ENCODE data around the gene ANKDD1A.

DNA sequence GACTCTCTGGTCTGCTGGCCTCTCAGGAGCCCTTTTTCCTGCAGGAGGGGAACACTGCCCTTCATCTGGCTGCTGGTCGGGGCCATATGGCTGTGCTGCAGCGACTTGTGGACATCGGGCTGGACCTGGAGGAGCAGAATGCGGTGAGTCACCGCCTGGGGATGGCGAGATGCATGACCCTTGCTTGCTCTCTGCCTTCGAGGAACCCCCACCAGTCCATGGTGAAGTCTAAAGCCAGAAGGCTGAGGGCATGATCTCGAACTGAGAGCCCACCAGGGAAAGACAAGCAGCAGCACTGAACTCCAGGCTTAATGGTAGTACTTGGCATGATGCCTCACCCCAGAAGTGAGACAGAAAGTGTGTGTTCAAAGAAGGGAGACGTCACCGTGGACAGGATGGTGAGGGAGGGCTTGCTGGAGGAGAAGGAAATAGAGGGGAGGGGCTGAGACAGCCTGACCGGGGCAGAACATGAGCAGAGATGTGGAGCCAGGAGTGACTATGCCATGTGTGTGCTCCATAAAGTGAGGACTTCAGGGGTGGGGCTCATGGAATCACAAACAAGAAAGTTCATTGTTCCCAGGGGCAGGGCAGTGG lies 19.2 kb downstream of the ANKDD1A start:
- TF ChIP-seq, protein P1, sequence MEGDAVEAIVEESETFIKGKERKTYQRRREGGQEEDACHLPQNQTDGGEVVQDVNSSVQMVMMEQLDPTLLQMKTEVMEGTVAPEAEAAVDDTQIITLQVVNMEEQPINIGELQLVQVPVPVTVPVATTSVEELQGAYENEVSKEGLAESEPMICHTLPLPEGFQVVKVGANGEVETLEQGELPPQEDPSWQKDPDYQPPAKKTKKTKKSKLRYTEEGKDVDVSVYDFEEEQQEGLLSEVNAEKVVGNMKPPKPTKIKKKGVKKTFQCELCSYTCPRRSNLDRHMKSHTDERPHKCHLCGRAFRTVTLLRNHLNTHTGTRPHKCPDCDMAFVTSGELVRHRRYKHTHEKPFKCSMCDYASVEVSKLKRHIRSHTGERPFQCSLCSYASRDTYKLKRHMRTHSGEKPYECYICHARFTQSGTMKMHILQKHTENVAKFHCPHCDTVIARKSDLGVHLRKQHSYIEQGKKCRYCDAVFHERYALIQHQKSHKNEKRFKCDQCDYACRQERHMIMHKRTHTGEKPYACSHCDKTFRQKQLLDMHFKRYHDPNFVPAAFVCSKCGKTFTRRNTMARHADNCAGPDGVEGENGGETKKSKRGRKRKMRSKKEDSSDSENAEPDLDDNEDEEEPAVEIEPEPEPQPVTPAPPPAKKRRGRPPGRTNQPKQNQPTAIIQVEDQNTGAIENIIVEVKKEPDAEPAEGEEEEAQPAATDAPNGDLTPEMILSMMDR (IDR thresholded peaks at IDR 0.05), result no peak
- no peak for TF ChIP-seq POLR2AphosphoS5 (IDR thresholded peaks at IDR 0.05)
- no peak for TF ChIP-seq POLR2A (IDR thresholded peaks at IDR 0.05)
- TF ChIP-seq EP300 (IDR thresholded peaks at IDR 0.05), result no peak
